Measurements from ENCODE around the gene AFDN.

The AFDN gene, protein sequence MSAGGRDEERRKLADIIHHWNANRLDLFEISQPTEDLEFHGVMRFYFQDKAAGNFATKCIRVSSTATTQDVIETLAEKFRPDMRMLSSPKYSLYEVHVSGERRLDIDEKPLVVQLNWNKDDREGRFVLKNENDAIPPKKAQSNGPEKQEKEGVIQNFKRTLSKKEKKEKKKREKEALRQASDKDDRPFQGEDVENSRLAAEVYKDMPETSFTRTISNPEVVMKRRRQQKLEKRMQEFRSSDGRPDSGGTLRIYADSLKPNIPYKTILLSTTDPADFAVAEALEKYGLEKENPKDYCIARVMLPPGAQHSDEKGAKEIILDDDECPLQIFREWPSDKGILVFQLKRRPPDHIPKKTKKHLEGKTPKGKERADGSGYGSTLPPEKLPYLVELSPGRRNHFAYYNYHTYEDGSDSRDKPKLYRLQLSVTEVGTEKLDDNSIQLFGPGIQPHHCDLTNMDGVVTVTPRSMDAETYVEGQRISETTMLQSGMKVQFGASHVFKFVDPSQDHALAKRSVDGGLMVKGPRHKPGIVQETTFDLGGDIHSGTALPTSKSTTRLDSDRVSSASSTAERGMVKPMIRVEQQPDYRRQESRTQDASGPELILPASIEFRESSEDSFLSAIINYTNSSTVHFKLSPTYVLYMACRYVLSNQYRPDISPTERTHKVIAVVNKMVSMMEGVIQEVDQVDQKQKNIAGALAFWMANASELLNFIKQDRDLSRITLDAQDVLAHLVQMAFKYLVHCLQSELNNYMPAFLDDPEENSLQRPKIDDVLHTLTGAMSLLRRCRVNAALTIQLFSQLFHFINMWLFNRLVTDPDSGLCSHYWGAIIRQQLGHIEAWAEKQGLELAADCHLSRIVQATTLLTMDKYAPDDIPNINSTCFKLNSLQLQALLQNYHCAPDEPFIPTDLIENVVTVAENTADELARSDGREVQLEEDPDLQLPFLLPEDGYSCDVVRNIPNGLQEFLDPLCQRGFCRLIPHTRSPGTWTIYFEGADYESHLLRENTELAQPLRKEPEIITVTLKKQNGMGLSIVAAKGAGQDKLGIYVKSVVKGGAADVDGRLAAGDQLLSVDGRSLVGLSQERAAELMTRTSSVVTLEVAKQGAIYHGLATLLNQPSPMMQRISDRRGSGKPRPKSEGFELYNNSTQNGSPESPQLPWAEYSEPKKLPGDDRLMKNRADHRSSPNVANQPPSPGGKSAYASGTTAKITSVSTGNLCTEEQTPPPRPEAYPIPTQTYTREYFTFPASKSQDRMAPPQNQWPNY (N-terminal part only)

DNA sequence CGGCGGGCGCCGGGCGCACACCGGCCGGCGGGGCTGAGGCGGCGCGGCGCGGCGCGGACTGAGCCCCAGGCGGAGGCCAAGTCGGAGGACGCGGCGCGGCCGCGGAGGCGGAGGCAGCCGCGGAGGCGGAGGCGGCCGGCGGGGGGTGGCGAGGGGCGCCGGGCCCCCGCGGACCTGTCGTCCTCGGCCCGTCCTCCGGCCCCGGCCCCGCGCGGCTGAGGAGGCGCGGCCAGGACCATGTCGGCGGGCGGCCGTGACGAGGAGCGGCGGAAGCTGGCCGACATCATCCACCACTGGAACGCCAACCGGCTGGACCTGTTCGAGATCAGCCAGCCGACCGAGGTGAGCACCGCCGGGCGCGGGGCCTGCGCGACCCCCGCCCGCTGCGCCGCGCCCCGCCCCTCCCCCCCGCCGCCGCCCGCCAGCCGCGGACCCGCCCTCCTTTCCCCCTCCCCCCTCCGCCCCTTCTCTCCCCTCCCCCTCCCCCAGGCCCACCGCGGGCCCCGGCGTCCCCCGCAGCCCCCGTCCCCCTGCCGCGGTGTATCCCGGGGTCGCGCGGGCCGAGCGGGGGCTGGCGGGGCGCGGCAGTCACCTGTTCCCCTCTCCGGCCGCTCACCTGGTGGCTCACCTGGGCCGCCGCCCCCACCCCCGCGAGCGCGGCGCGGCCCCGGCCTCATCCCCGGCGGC lies at the start of gene AFDN:
Gene AFDN (plus strand): TSS at position 16 of the 687 bp plus-strand sequence. CDS start 222 bp downstream, at position 238.
- no peak for DNase-seq (ENCODE audit: low spot score)

DNA sequence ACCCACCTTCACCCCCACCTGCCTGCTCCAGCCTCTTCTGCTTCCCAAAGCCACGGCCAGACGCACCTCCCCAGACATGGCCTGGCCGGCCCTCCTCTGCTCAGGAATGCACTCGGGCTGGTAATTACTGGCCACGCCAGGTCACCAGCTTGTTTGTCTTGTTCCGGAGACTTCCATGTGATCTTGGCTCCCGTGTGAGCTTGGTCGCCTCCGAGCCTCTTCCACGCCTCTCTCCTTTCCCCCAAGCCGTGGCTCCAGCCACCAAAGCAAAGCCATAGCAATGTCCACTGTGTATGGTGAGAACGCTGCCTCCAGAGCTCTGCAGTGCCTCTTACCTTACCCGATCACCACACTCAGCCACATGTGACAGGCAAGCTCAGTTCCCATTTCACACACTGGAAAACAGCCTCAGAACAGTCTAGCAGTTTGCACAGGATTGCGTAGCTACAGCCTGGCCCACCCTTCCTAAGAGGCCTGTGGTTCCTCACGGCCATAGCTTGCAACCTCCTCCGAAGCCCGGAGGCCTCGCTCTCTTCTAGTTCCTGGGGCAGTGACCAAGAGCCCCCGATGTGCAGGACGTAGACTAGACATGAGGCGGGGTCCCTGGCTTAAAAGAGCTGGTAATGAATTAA lies 48.1 kb upstream of the AFDN start:
- DNase-seq (ENCODE audit: low spot score), result no peak

DNA sequence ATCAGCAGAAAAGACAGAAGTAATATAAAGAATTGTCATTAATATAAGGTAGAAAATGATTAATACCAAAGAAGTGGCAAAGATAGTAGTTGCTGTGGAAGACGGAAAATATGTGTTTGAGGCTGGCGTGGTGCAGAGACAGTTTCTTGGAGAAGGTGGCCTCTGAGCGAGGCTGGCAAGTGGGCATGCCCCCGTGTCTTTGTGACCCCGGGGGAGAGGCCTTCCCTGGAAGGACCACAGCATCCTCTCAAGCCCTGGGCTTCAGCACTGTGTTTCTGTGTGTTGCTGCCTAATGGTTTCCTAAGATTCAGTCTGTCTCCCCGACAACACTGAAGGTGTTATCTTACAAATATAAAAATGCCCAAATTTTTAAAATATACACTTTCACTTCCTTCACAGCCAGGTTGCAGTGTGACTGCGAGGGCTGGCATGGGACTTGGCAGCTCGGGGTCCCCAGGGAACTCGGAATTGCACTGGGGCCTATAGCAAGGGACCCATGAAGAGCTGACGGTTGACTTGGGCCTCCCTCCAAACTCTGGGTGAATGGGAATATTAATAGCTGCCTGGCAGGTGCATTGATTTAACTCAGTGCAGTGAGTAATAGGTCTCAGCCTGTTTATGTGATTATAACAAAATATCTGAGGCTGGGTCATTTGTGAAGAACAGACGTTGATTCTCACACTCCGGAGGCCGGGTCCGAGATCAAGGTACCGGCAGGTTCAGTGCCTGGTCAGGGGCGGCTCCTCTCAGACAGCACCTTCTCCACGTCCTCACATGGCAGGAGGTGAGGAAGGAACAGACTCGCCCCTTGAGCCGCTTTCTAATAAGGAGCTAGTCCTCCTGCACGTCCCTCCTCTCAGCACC lies 47.4 kb upstream of the AFDN start:
- DNase-seq (ENCODE audit: low spot score), result no peak

DNA sequence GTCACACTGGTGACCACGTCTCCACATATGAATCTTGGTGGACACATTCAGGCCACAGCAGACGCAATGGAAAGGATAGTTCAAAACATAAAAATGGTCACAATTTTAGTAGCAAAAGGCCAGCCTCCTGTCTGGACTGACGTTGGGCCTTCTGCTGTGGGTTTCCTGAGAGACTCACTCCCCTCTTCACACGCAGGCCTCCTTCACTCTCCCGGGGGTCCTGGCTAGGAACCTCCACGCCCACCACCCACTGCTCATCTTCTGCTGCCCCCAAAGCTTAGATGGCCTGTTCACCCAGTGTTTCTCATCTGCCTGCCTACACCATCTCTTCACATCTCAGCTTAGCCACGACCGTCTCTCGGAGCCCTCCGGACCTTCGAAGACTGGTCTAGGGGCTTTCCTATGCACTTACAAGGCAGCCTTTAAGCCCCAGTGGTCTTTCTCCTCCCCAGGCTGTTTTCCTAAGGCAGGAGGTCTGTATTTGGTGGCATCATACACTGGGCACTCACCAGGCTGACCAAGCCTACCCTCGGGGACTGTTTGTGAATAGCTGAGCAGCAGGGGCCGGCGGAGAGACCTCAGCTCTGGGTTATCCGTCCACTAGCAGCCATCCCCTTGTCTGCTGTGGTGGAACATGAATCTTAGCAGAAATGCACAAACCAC lies 46.6 kb upstream of the AFDN start:
- DNase-seq (ENCODE audit: low spot score), result no peak

DNA sequence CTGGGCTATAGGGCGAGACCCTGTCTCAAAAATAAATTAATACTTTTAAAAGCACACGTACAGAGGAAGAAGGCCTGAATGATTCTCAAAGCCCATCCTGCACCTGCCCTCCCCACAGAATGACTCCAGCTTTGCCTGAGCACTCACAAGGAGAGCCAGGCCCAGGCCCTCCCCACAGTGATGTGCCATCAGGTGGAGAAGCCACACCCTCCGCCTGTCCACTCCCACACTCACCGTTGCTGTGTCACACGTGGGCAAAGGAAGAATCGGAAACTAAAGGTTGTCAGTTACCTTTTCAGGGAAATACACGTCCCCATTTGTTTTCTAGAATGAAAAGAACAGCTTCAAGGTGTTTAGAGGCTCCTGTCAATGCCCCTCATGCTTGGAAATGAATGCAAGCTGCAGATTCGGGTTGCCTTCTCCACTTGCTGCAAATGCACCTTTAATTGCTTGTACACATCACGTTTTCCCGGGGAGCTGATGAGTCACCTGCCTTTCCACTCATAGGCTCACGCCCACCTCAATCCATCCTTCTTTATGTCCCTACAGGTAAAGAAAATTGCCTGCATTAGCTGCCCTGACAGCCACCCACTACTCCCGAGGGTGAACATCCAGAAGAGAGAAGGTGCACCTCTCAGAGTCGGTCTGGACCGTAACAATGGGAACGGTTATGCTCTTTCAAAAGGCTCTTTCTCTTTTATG lies 45.5 kb upstream of the AFDN start:
- DNase-seq (ENCODE audit: low spot score), result no peak

DNA sequence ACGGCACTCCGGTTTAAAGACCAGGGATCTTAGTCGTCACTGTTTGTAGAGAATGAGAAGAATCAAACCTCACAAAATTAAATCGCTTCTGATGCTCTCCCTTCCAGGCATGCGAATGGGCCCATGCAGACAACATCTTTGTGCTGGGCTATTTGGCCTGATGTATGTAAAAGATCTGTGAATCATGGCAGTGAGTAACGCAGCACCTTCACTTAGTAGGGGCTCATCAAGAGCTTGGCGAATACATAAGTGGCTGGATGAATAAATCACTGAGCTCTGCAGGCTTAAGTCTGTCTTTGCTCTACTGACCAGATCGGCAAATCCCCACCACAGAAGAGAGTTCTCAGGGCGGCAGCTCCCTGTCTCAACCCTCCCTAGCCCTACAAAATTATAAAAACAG lies 44.8 kb upstream of the AFDN start:
- no peak for DNase-seq (ENCODE audit: low spot score)

DNA sequence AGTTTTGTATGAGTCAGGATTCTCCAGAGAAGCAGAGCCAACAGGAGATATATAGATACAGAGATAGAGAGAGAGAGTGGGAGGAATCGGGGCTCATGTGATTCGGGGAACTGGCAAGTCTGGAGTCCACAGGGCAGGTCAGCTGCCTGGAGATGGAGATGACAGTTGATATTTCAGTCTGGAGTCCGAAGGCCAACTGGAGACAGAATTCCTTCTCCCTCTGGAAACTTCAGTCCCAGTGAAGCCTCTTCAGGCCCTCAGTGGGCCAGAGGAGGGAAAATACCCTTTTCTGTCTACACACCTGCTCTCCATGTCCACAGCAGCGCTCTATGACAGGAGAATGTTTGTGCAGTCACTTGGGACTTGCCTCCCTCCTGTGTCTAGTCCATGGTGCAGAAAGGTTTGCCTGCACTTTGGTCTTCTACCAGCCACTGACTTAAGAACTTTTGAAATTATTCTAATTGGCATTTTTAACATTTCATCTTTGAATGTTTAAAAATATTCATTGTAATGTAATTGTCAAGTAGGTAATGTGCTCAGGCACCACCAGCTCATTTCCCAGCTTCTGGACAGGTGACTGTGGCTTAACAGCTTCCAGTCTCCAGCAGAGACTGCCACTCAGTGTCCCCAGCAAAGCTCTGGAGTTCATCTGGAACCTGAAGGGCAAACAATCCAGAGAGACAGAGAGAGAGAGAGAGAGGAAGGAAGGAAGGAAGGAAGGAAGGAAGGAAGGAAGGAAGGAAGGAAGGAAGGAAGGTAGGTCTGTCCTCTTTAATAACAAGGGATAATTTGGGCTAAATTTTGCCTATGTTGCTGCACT lies 43.8 kb upstream of the AFDN start:
- no peak for DNase-seq (ENCODE audit: low spot score)

DNA sequence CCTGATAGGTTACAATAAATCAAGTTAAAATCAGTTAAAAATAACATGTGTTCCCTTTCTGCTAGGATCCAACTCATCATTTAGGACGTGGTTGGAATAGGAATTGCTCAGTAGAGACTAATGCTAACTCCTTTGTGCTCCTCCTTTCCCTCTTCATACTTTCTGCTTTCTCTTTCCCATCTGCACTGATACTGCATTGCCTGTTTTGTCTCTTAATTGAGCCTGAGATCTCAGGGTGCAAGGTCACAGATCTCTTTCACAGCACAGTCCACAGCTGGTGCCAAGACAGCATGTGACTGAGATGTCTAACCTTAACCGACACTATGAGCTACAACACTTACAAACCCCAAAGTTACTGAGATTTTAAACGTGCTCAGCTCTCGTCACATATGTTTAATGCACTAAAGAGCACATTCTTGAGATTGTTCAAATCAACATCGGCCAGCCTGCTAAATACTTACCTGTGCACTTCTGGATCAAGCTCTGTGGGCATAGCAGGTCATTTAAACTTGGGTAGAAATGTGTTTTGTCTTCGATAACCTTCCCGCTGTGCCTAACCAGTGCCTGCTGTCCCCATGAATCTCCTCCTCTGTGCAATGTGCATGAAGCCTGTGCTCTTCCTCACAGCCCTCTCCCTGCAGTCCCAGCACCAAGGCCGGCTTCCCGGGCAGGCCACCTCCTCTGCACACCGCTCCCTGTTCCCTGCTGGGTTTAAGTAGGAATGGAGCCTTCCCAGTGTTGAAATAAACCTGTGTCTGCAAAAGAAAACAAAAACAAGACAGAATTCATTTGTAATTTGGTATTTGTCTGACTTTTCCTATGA lies 39.6 kb upstream of the AFDN start:
- DNase-seq (ENCODE audit: low spot score), result no peak

DNA sequence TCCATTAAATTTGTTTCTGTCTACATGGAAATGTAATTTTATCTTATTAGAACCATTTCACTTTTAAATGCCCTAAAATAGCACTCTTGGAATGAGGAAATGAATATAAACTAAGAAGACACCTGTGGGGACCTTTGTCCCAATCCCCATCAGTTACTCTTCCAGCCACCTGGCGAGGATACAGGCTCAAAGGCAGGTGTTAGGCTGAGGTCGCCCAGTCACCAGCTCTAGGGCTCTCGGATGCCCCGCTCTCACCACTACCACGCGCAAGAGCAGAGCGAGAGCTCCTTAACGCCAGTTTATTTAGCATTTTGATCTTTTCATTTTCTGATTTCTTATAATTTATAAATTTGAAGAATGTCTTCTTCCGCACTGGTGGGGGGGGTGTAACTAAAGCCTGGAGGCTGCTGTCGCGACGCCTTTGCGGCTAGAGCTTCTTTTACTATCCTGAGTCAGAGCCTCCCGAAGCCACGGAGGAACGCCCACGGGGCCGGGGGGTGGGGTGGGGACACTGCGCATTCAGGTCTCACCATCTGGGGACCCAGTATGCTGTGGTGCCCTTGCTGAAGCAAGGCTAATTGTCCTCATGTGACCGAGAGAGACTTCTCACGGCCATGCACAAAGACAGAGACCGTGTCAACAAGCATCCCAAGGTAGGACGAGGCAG lies 38.7 kb upstream of the AFDN start:
- DNase-seq (ENCODE audit: low spot score), result no peak

DNA sequence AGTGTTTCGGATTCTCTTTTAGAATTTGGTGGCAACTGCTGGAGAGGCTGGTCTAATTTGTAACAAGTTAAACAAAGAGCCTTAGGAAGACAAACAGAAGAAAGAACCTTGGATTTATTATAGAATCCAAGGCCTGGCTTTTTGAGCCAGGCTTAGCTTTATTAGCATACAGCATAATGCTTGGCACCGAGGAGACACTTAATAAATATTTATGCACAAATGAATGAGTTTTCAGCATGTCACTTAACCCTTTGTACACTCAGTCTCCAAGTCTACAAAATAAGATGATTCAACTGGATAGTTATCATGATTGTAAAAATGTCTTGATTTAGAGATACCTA lies 38.2 kb upstream of the AFDN start:
- no peak for DNase-seq (ENCODE audit: low spot score)

DNA sequence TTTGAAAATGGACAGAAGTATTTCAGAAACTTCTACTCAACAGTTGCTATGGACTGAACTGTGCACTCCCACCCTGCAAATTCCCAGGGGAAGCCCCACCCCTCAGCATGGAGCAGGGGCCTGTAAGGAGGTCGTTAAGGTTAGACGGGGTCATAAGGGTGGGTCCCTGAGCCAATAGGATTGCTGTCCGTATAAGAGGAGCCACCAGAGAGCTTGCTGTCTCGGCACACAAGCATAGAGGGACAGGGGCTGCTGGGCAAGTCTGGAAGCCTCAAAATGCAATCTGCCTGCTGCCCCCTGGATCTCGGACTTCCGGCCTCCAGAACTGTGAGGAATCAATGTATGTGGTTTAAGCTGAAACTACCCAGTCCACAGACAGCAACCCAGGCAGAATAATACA lies 37.4 kb upstream of the AFDN start:
- no peak for DNase-seq (ENCODE audit: low spot score)

DNA sequence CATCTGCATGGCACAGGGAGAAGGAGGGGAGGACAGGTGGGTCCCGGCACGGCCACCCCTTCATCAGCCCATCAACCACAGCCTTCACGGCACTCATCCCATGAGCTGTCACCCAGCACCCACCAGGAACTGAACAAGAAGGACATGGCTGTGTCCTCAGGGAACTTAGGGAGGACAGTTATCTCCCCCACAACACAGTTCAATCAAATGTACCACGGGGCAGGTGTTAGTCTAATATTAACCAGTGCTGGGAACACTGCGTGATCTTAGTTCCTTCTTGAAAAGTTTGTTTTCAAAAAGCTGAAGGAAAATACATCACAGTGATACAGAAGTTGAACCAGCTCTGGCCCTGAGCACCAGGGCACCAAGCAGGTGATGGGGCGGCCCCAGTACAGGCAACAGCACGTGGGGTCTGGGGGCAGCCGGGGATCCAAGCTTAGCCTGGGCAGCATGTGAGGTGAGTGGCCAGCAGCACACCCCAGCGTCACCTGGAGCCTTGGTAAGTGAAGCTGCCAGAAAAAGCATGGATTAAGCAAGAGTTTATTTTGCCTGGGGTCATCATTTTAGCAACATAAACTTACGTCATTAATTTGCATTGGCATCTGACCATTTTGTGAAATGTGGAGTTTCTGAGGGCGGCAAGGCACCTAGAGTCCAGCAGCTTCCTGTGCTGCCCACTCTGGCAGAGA lies 35.5 kb upstream of the AFDN start:
- no peak for DNase-seq (ENCODE audit: low spot score)

DNA sequence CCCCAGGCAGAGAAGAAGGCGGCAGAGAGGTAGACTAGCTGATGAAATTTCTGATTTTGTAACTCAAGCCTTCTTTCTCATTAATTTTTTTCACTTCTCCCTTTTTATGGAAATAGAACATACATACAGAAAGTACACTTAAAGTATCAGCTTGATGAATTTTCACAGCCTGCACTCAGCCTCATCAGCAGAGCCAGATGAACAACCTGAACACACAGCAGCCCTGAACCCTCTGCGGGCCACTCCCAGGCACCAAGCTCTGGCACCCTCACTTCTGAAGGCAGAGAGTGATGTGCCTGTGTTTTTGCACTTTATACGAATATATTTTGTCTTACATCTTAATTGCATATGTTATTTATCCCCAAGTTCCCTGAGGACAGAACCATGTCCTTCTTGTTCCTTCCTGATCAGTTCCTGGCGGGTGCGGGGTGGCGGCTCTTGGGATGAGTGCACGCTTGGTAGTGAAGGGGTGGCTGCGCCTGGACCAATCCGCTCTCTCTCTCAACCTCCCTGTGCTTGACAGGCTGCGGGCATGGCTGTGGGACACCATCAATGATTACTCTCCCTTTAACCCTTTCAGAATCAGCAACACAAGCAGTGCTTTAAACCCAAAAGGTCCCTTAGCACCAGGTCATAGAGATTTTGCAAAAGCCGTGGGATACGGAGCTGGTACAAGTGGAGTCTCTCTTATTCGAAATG lies 34.8 kb upstream of the AFDN start:
- DNase-seq (ENCODE audit: low spot score), result no peak

DNA sequence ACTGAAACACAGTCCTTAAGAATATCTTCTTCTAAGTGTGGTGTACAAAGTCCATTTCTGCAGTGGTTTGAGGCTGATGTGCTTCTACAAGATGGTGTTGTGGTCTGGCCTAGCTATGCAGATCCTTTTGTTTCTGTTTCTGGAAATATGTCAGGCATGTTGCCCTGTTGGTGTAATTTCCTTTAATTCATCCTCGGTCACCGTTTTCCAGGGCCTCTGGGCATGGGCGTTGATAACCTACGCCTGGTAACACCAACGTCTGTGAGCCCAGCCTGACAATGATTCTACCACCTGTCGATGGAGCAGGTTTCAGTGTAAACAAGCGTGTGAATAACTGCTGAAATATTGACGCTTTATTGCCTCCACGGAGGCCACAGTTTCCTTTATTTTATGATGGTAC lies 33.3 kb upstream of the AFDN start:
- DNase-seq (ENCODE audit: low spot score), result no peak
